Osteoblast (primary cell): ENCODE results near the gene IGFL4. TPM values are rescaled to one million over a fixed set of nuclear protein-coding genes. Genes with fewer than 3 reads are reported as not detected.

ENCODE experiments used
- DNase-seq: peaks from one replicate; pipeline ENCODE4 v3.0.0; 2011; ENCODE audit warnings: low spot score, mixed read lengths; ENCODE audit not compliant: insufficient read length; ENCODE audit errors: missing footprints
- H2AFZ ChIP-seq: 2 replicates; pipeline ENCODE4 v1.6.0; 2011; ENCODE audit warnings: mild to moderate bottlenecking, low read length
- H3K27ac ChIP-seq: 2 replicates; pipeline ENCODE4 v1.5.1; 2011; ENCODE audit warnings: mild to moderate bottlenecking, low read depth, low read length, moderate library complexity
- H3K27me3 ChIP-seq: 2 replicates; pipeline ENCODE4 v1.6.0; 2012; ENCODE audit warnings: mild to moderate bottlenecking, control low read depth, inconsistent platforms, low read length, moderate library complexity; ENCODE audit not compliant: insufficient read depth
- H3K36me3 ChIP-seq: 2 replicates; pipeline ENCODE4 v1.5.1; 2011; ENCODE audit warnings: mild to moderate bottlenecking, low read length, control low read depth, moderate library complexity; ENCODE audit not compliant: insufficient read depth
- H3K4me1 ChIP-seq: 2 replicates; pipeline ENCODE4 v1.5.1; 2011; ENCODE audit warnings: mild to moderate bottlenecking, low read length, control low read depth, moderate library complexity; ENCODE audit not compliant: insufficient read depth
- H3K4me2 ChIP-seq: 2 replicates; pipeline ENCODE4 v1.6.0; 2011; ENCODE audit warnings: mild to moderate bottlenecking, low read length; ENCODE audit not compliant: insufficient read depth
- H3K4me3 ChIP-seq: fragments of 200-600 bp; sonication (generic); 3 replicates; pipeline ENCODE4 v1.5.1; 2012; ENCODE audit warnings: mild to moderate bottlenecking, low read length, inconsistent platforms; ENCODE audit not compliant: insufficient read depth
- H3K79me2 ChIP-seq: 2 replicates; pipeline ENCODE4 v1.6.0; 2012; ENCODE audit warnings: mild to moderate bottlenecking, low read length, control low read depth, inconsistent platforms; ENCODE audit not compliant: insufficient read depth
- H3K9me3 ChIP-seq: 2 replicates; pipeline ENCODE4 v1.5.1; 2011; ENCODE audit warnings: low read depth, low read length, control low read depth
- H4K20me1 ChIP-seq: 2 replicates; pipeline ENCODE4 v1.6.0; 2012; ENCODE audit warnings: mild to moderate bottlenecking, low read length, control low read depth; ENCODE audit not compliant: insufficient read depth
- CTCF ChIP-seq: IDR thresholded peaks from 2 replicates; pipeline ENCODE4 v1.5.1; 2011; ENCODE audit warnings: mild to moderate bottlenecking, low read depth, low read length, moderate library complexity; ENCODE audit errors: extremely low read depth
- total RNA-seq: library from RNA; depleted of rRNA; stranded (reverse); fragments of >200 nt; gene quantifications from 2 replicates; pipeline ENCODE4 v1.2.3, GENCODE V29; 2012

Gene IGFL4
- total RNA-seq, 1 donor: not detected

GRCh38 chr19:45995715-45996385, 45.0 kb downstream of the IGFL4 start:
- Histone ChIP-seq H3K4me3 (peak overlapping the region; percentile 83), H3K27ac (peak overlapping the region; percentile 72), H3K9me3 (no peaks in the 10 kb centered on the region), H3K79me2 (peaks cover 19% of the 10 kb centered on the region), H2AFZ (peak overlapping the region; percentile 87), H4K20me1 (peaks cover 18% of the 10 kb centered on the region), H3K36me3 (peaks cover 4% of the 10 kb centered on the region), H3K4me1 (peaks cover 24% of the 10 kb centered on the region), H3K27me3 (no peaks in the 10 kb centered on the region), H3K4me2 (peak overlapping the region; percentile 82)
- DNase-seq: no peak
- no peak for TF ChIP-seq CTCF

GRCh38 chr19:45994998-45995714, 45.6 kb downstream of the IGFL4 start, which contains the start of gene CCDC61:
Gene CCDC61, plus strand, starts transcription at chr19:45995467. Its CDS starts 7,552 bp downstream, at chr19:46003019.
- Histone ChIP-seq H3K36me3 (peaks cover 4% of the 10 kb centered on the region), H3K4me2 (peak within 1 kb of the TSS; percentile 82), H3K79me2 (peaks cover 19% of the 10 kb centered on the region), H3K27ac (peak within 1 kb of the TSS; percentile 72), H2AFZ (peak within 1 kb of the TSS; percentile 87), H3K4me3 (peak within 1 kb of the TSS; percentile 83), H3K4me1 (peaks cover 19% of the 10 kb centered on the region), H3K27me3 (no peaks in the 10 kb centered on the region), H3K9me3 (no peaks in the 10 kb centered on the region), H4K20me1 (peaks cover 18% of the 10 kb centered on the region)
- DNase-seq: peak; percentile 99
- no peak for TF ChIP-seq CTCF

DNA sequence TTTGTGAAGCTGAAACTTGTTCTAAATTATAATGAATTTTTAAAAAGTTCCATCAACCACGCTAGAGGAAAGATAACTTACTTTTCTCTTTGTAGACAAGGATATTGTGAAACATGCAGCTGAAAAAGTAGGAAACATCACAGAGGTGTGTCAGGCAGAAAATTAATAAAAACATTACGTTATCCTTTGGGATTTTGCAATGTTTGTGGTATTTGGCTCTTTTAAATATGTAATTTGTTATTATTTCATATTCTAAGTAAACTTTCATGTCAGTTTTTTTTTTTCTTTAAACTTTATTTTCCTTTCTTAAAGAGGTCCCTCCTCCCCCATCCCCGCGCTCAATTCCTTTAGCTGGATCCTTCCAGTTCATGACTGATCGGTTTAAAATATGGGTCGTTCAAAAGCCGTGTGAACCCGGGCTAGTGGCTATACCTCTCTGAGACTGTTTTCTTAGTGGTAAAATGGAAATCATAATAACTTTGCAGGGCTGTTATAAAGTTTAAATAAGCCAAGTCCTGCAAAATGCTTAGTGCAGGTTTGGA, 46.3 kb downstream of the IGFL4 start:
- Histone ChIP-seq H3K4me1 (peaks cover 14% of the 10 kb centered on the region), H3K79me2 (peaks cover 19% of the 10 kb centered on the region), H3K4me2 (peak overlapping the region; percentile 82), H4K20me1 (peaks cover 15% of the 10 kb centered on the region), H3K27ac (peak overlapping the region; percentile 49), H3K36me3 (peaks cover 4% of the 10 kb centered on the region), H3K9me3 (no peaks in the 10 kb centered on the region), H2AFZ (peak overlapping the region; percentile 86), H3K27me3 (peaks cover 3% of the 10 kb centered on the region), H3K4me3 (peak overlapping the region; percentile 83)
- no peak for TF ChIP-seq CTCF
- DNase-seq: no peak
